MV-4-11 (cell line): ENCODE results near the gene CNBP.
"Not testable (repeated sequence)": the region's sequence is repeated elsewhere in the genome, so short reads cannot be mapped to it uniquely, and the experiment has no call there.

ENCODE experiments used
- DNase-seq: peaks from one replicate; lab custom pipeline; 2025; lab: John Stamatoyannopoulos, UW

Gene CNBP

GRCh38 chr3:129184784-129185542, 1.3 kb upstream of the CNBP start:
- DNase-seq: not testable (repeated sequence)

GRCh38 chr3:129184396-129184657, 631 bp upstream of the CNBP start:
- DNase-seq: no peak

- peak; percentile 18 for DNase-seq
These were observed 1.1 kb downstream of the CNBP start for GRCh38 chr3:129182390-129183185.

- no peak for DNase-seq
These were observed 1.9 kb downstream of the CNBP start for GRCh38 chr3:129181819-129182218.

- DNase-seq: no peak
These were observed 3.2 kb downstream of the CNBP start for GRCh38 chr3:129180461-129180860.

- DNase-seq: no peak
These were observed 7.6 kb downstream of the CNBP start for GRCh38 chr3:129176051-129176450.

- DNase-seq: no peak
These were observed 10.0 kb downstream of the CNBP start for GRCh38 chr3:129173725-129174124.

- DNase-seq: no peak
These were observed 10.5 kb downstream of the CNBP start for GRCh38 chr3:129173206-129173605.

GRCh38 chr3:129166579-129167332, 16.9 kb downstream of the CNBP start:
- DNase-seq: no peak

- not testable (repeated sequence) for DNase-seq
These were observed 18.1 kb downstream of the CNBP start for GRCh38 chr3:129165594-129165993.

- no peak for DNase-seq
These were observed 19.2 kb downstream of the CNBP start for GRCh38 chr3:129164500-129164899.

- peak; percentile 44 for DNase-seq
These were observed 20.7 kb downstream of the CNBP start for GRCh38 chr3:129162729-129163579.

GRCh38 chr3:129161860-129162271, 21.8 kb downstream of the CNBP start:
- DNase-seq: peak; percentile 43

GRCh38 chr3:129160891-129161859, 22.5 kb downstream of the CNBP start, which contains the start of gene ISY1:
ISY1 (minus strand) TSS chr3:129161063; CDS start chr3:129160975, 88 bp downstream.
- peak; percentile 95 for DNase-seq

GRCh38 chr3:129144786-129145185, 38.9 kb downstream of the CNBP start:
- no peak for DNase-seq

GRCh38 chr3:129141011-129141410, 42.7 kb downstream of the CNBP start:
- not testable (repeated sequence) for DNase-seq

GRCh38 chr3:129139911-129140310, 43.8 kb downstream of the CNBP start:
- no peak for DNase-seq

- not testable (repeated sequence) for DNase-seq
These were observed 47.4 kb downstream of the CNBP start for GRCh38 chr3:129136275-129136674.

GRCh38 chr3:129132097-129132866, 51.4 kb downstream of the CNBP start:
- DNase-seq: no peak
